Heart left ventricle (tissue), 16 donors: ENCODE results near the gene GDPD4. TPM values are rescaled to one million over a fixed set of nuclear protein-coding genes. Genes with fewer than 3 reads are reported as not detected.
A peak's percentile ranks its signal among the peaks of the same experiment; 100 is the strongest.

Experiments used
- ATAC-seq, 4 donors: fragments of 200-7000 bp; cut with Tn5 transposase; one replicate each; pipeline ENCODE4 v1.9.1; 2020 to 2022; ENCODE audit warnings: moderate library complexity in 4 of 4, mild to moderate bottlenecking in 3 of 4, moderate number of reproducible peaks in 1 of 4
- DNase-seq, 5 donors: peaks; one replicate each; pipeline ENCODE4 v3.0.0-alpha.2; 2020
- H3K27ac ChIP-seq, 12 donors: fragments of 200-600 bp; sonication (generic) in 4 of 12; one replicate each; pipeline versions ENCODE4 v1.5.0 to v1.8.0; 2016 to 2022; ENCODE audit warnings: mild to moderate bottlenecking in 2 of 12
- H3K27me3 ChIP-seq, 9 donors: fragments of 200-600 bp; sonication (generic) in 2 of 9; one replicate each; pipeline versions ENCODE4 v1.5.1 to v1.8.0; 2016 to 2022; ENCODE audit warnings: mild to moderate bottlenecking in 3 of 9
- H3K36me3 ChIP-seq, 9 donors: fragments of 200-600 bp; sonication (generic) in 2 of 9; one replicate each; pipeline versions ENCODE4 v1.5.0 to v1.8.0; 2018 to 2022; ENCODE audit warnings: mild to moderate bottlenecking in 2 of 9
- H3K4me1 ChIP-seq, 12 donors: fragments of 200-600 bp; sonication (generic) in 4 of 12; one replicate each; pipeline versions ENCODE4 v1.5.0 to v1.8.0; 2016 to 2022; ENCODE audit warnings: mild to moderate bottlenecking in 3 of 12
- H3K4me3 ChIP-seq, 12 donors: fragments of 200-600 bp; sonication (generic) in 4 of 12; one replicate each; pipeline versions ENCODE4 v1.5.0 to v1.8.0; 2017 to 2022; ENCODE audit warnings: mild to moderate bottlenecking in 9 of 12, moderate library complexity in 4 of 12
- H3K9me3 ChIP-seq, 12 donors: fragments of 200-600 bp; sonication (generic) in 4 of 12; one replicate each; pipeline versions ENCODE4 v1.5.0 to v1.8.0; 2016 to 2022; ENCODE audit warnings: mild to moderate bottlenecking in 1 of 12
- CTCF ChIP-seq, 12 donors: fragments of 200-600 bp; sonication (generic) in 4 of 12; IDR thresholded peaks; one replicate each; pipeline versions ENCODE4 v1.5.0 to v1.8.0; 2018 to 2022; ENCODE audit warnings: antibody characterized with exemption in 12 of 12, mild to moderate bottlenecking in 5 of 12
- POLR2A ChIP-seq, 2 donors: fragments of 450-650 bp; IDR thresholded peaks; one replicate each; pipeline ENCODE4 v1.6.1; 2017; ENCODE audit warnings: antibody characterized with exemption in 2 of 2, mild to moderate bottlenecking in 2 of 2, moderate library complexity in 2 of 2
- WGBS, 4 donors: extraction: QIAGEN DNeasy Blood & Tissue Kit in 2 of 4; methylation state at CpG; one replicate each; pipeline versions ENCODE4 v1.1.5 to v1.1.7; 2013 to 2018; 5-methylcytosine and 5-hydroxymethylcytosine counted together
- intact Hi-C, 10 donors: fragments of 100-400 bp; cut with DNase I; formaldehyde crosslinking; loops; one replicate each; pipeline versions ENCODE4 v1.11.1 to v1.14.2; 2022
- polyA plus RNA-seq, 2 donors: library from polyadenylated mRNA; stranded (reverse); fragments of 200-250 nt; gene quantifications; one replicate each; pipeline ENCODE4 v1.2.3, GENCODE V29; 2013
- total RNA-seq, 9 donors: library from RNA; depleted of rRNA in 2 of 9; stranded (reverse); fragments of >200 nt in 2 of 9; fragmentation: NEBNext Ultra II Directional in 3 of 9; extraction: Animal tissue kit (Norgen Biotek cat#: 25700) in 3 of 9; gene quantifications; one replicate each; pipeline versions ENCODE4 v1.1.0 to v1.2.4, GENCODE V29; 2016 to 2023
- donor health status: ischemic (EF 13 %, LVEDD 7.1; RV severe dilation, severe dysfunction).
- donor health status: healthy with polysubstance abuse.
- donor health status: DM: no; HTN: yes; CAD: no.
- donor health status: DM: no; HTN: no; CAD: no.
- donor health status: ischemic (EF 25% LVEDD 6.9; RV normal size, moderate dysfunction).
- donor health status: ischemic (EF 25% LVEDD 5.7; RV mildly dilated, moderate dysfunction).
- donor health status: healthy.
- donor health status: DM: yes; HTN: yes; CAD: no.
- donor health status: ischemic (EF 35%, LVEDD 5.7; RV mildly dilated, moderate dysfunction).
- donor health status: nonischemic (EF 11% LVEDD 7.7; RV severe dilation, severe dysfunction).
- donor health status: DM: yes; HTN: yes; CAD: no.
- donor health status: PGD.
- donor health status: ischemic (EF 29% LVEDD 5.4; RV normal size, mild dysfunction).
- donor health status: nonischemic (EF 23%, LVEDD 6.1; RV moderate dilation, normal function).

GDPD4 gene
- total and polyA plus RNA-seq, 11 donors: 0.19 TPM; not detected in 10

GRCh38 chr11:77206264-77207018 is 95.0 kb downstream of the GDPD4 start:
- intact Hi-C loops: no loop called here
- 66 to 84% (median 70%) methylated on average over 10 to 13 of the region's 13 CpGs for WGBS, 4 donors
- H3K27me3 ChIP-seq: no peaks in the 10 kb centered on the region
- H3K9me3 ChIP-seq: no peaks in the 10 kb centered on the region
- no peaks in the 10 kb centered on the region for H3K36me3 ChIP-seq
- ATAC-seq (no peak), DNase-seq (no peak)
- no peak overlapping the region for H3K27ac ChIP-seq
- TF ChIP-seq CTCF (IDR thresholded peaks at IDR 0.05): no peak
- no peak for TF ChIP-seq POLR2A (IDR thresholded peaks at IDR 0.05)
- H3K4me3 ChIP-seq: no peak overlapping the region
- H3K4me1 ChIP-seq: no peaks in the 10 kb centered on the region

- H3K9me3 ChIP-seq: no peaks in the 10 kb centered on the region
- no peaks in the 10 kb centered on the region for H3K27me3 ChIP-seq
- TF ChIP-seq POLR2A (IDR thresholded peaks at IDR 0.05) (no peak), CTCF (IDR thresholded peaks at IDR 0.05) (no peak)
- no peaks in the 10 kb centered on the region for H3K36me3 ChIP-seq
- H3K4me3 ChIP-seq: no peak overlapping the region
- DNase-seq: peak in 1 of 5 donors; percentile 13
- H3K27ac ChIP-seq: no peak overlapping the region
- no peaks in the 10 kb centered on the region for H3K4me1 ChIP-seq
- intact Hi-C loops: no loop called here
- WGBS, 4 donors: 70 to 81% (median 75%) methylated on average over 20 to 30 of the region's 30 CpGs
- ATAC-seq: no peak
These were observed 95.8 kb downstream of the GDPD4 start for GRCh38 chr11:77205467-77206263.

GRCh38 chr11:77204754-77205466 is 96.6 kb downstream of the GDPD4 start:
- ATAC-seq (no peak), DNase-seq (no peak)
- no peak overlapping the region for H3K27ac ChIP-seq
- TF ChIP-seq POLR2A (IDR thresholded peaks at IDR 0.05) (no peak), CTCF (IDR thresholded peaks at IDR 0.05) (no peak)
- no peaks in the 10 kb centered on the region for H3K27me3 ChIP-seq
- WGBS, 4 donors: 81 to 89% (median 85%) methylated on average over 11 to 12 of the region's 12 CpGs
- H3K4me3 ChIP-seq: no peak overlapping the region
- H3K9me3 ChIP-seq: no peaks in the 10 kb centered on the region
- H3K36me3 ChIP-seq: peaks cover 0 to under 1% (median 0%) of the 10 kb centered on the region in 9 donors
- intact Hi-C loops: no loop called here
- H3K4me1 ChIP-seq: no peaks in the 10 kb centered on the region
